Measurements from ENCODE around the gene RPTOR.

RPTOR gene

GRCh38 chr17:80902963-80903611 lies 358.4 kb downstream of the RPTOR start:
- H3K4me1 ChIP-seq: no peaks in the 10 kb centered on the region
- peaks cover 19% of the 10 kb centered on the region for H3K36me3 ChIP-seq
- H3K9me3 ChIP-seq: no peaks in the 10 kb centered on the region
- no peak for DNase-seq
- no peak overlapping the region for H3K4me3 ChIP-seq (ENCODE audit: low read depth, low read length)
- no peaks in the 10 kb centered on the region for H3K27me3 ChIP-seq
- TF ChIP-seq CTCF (IDR thresholded peaks at IDR 0.05; ENCODE audit: low read depth, low read length): no peak

GRCh38 chr17:80904036-80904753 lies 359.6 kb downstream of the RPTOR start:
- no peak for DNase-seq
- no peak for TF ChIP-seq CTCF (IDR thresholded peaks at IDR 0.05; ENCODE audit: low read depth, low read length)
- Histone ChIP-seq H3K36me3 (peaks cover 27% of the 10 kb centered on the region), H3K4me3 (ENCODE audit: low read depth, low read length) (no peak overlapping the region), H3K4me1 (no peaks in the 10 kb centered on the region), H3K27me3 (no peaks in the 10 kb centered on the region), H3K9me3 (no peaks in the 10 kb centered on the region)

GRCh38 chr17:80905586-80906230 lies 361.1 kb downstream of the RPTOR start:
- H3K9me3 ChIP-seq: no peaks in the 10 kb centered on the region
- H3K27me3 ChIP-seq: no peaks in the 10 kb centered on the region
- H3K36me3 ChIP-seq: peaks cover 23% of the 10 kb centered on the region
- TF ChIP-seq CTCF (IDR thresholded peaks at IDR 0.05; ENCODE audit: low read depth, low read length): no peak
- DNase-seq: no peak
- H3K4me3 ChIP-seq (ENCODE audit: low read depth, low read length): no peak overlapping the region
- no peaks in the 10 kb centered on the region for H3K4me1 ChIP-seq

- TF ChIP-seq CTCF (IDR thresholded peaks at IDR 0.05; ENCODE audit: low read depth, low read length): no peak
- H3K27me3 ChIP-seq: no peaks in the 10 kb centered on the region
- H3K4me1 ChIP-seq: no peaks in the 10 kb centered on the region
- no peak overlapping the region for H3K4me3 ChIP-seq (ENCODE audit: low read depth, low read length)
- H3K9me3 ChIP-seq: no peaks in the 10 kb centered on the region
- H3K36me3 ChIP-seq: peaks cover 27% of the 10 kb centered on the region
- DNase-seq: no peak
Measured at GRCh38 chr17:80906364-80907259, 362.0 kb downstream of the RPTOR start.

- H3K4me3 ChIP-seq (ENCODE audit: low read depth, low read length): no peak overlapping the region
- H3K4me1 ChIP-seq: no peaks in the 10 kb centered on the region
- H3K9me3 ChIP-seq: no peaks in the 10 kb centered on the region
- H3K27me3 ChIP-seq: no peaks in the 10 kb centered on the region
- no peak for TF ChIP-seq CTCF (IDR thresholded peaks at IDR 0.05; ENCODE audit: low read depth, low read length)
- peaks cover 25% of the 10 kb centered on the region for H3K36me3 ChIP-seq
- DNase-seq: no peak
Measured at GRCh38 chr17:80907281-80907680, 362.6 kb downstream of the RPTOR start.

Measured in BE2C (cell line).